ENCODE data around the gene CLBA1. TPM values are rescaled to one million over a fixed set of nuclear protein-coding genes. Genes with fewer than 3 reads are reported as not detected.

The CLBA1 gene
- polyA plus RNA-seq, 1 of the 3 experiments (the other 2 are of a cell fraction), result 18.5 TPM

DNA sequence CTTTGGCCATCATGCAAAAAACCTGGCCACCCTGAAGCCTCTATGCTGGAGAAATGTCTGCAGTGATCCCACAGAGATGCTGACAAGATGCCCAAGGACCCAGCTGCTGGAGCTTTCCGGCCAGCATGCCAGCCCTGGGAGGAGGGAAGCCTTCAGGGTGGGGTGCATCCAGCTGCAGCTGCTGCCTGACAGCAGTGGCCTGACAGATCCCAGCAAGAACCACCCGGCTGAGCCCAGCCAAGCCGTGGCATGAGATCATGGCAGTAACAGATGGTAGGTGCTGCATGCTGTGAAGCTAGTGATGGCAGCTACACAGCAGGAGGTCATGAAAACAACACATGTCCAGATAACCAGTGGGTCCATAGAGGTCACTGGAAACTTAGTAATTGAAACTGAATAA lies 13.8 kb downstream of the CLBA1 start (continued):
- TF ChIP-seq USF2 (IDR thresholded peaks at IDR 0.05; ENCODE audit: borderline replicate concordance, low read depth, low read length) (no peak), ELF1 (IDR thresholded peaks at IDR 0.05) (no peak), GABPA (IDR thresholded peaks at IDR 0.05; ENCODE audit: low read depth) (no peak), MAX (IDR thresholded peaks at IDR 0.05; ENCODE audit: low read depth) (no peak)

DNA sequence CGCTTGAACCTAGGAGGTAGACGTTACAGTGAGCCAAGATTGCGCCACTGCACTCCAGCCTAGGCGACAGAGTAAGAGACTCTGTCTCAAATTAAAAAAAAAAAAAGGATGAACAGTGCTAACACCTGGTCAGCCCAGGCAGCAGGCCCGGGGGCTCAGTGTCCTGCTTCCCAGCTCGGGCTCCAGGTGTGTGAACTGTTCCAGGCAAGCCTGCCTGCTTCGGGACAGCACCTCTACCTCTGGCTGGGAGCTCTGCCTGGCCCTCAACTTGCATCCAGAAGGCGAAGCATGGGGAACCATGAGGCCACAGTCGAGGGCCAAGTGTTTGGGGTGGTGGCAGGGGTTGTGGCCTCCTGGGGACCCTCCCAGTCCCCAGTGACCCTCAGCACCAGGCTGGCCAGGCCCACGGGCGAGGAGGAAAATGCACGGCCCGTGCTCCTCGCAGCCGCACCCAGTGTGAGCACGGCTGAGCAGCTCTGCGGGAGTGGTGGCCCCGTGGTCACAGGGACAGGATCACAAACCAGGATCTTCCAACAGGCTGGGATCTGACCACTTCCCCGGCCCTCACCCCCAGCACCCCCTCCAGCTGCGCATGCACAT lies 19.8 kb downstream of the CLBA1 start:
- peaks cover 23% of the 10 kb centered on the region in 2 experiments for H3K36me3 ChIP-seq (replicated peaks in 1 of 2; ENCODE audit: control insufficient read depth in 1 of 2, insufficient read depth in 2 of 2, low read length in 1 of 2)
- no peaks in the 10 kb centered on the region for H3K9me3 ChIP-seq
- no peak for DNase-seq
- H3K27me3 ChIP-seq (ENCODE audit: insufficient read depth), result no peaks in the 10 kb centered on the region
- H3K9me2 ChIP-seq, result no peaks in the 10 kb centered on the region
- no peak overlapping the region for H2AFZ ChIP-seq (ENCODE audit: low read depth)
- H3K4me1 ChIP-seq (ENCODE audit: control insufficient read depth in 1 of 2, insufficient read depth in 2 of 2, low read depth in 1 of 2, low read length in 1 of 2), result no peaks in the 10 kb centered on the region; a peak in 1 of 4 replicates
- H4K20me1 ChIP-seq (ENCODE audit: insufficient read depth), result peaks cover 43% of the 10 kb centered on the region
- TF ChIP-seq FOXM1 (IDR thresholded peaks at IDR 0.05; ENCODE audit: low read depth), result no peak
- no peak for TF ChIP-seq ELF1 (IDR thresholded peaks at IDR 0.05)
- no peak for TF ChIP-seq JUND (IDR thresholded peaks at IDR 0.05)
- TF ChIP-seq USF2 (IDR thresholded peaks at IDR 0.05; ENCODE audit: borderline replicate concordance, low read depth, low read length), result no peak
- no peak for TF ChIP-seq RXRA (IDR thresholded peaks at IDR 0.05; ENCODE audit: borderline replicate concordance, low read depth)
- no peak for TF ChIP-seq TEAD4 (IDR thresholded peaks at IDR 0.05; ENCODE audit: borderline replicate concordance, insufficient read depth)
- TF ChIP-seq GATA2 (CRISPR knock-in tag; IDR thresholded peaks at IDR 0.05), result no peak
- H3K9ac ChIP-seq, result no peak overlapping the region
- H3F3A ChIP-seq (replicated peaks; ENCODE audit: insufficient read depth), result peaks cover 15% of the 10 kb centered on the region
- ChIA-PET CTCF (interaction anchor here (1.0 to 2.7 kb wide), 4 partner anchors 11 to 40 kb away, joined by 3 to 10 read pairs (median 6); no protein-coding TSS in a partner anchor), POLR2A (no interaction called here)
- H3K79me2 ChIP-seq (ENCODE audit: insufficient read depth), result peaks cover 92% of the 10 kb centered on the region
- H3K4me3 ChIP-seq (ENCODE audit: low read depth in 2 of 2, low read length in 1 of 2), result no peak overlapping the region
- no peak overlapping the region for H3K4me2 ChIP-seq
- WGBS (ENCODE audit: low lambda C conversion rate), result 87% methylated on average over 7 of the region's 20 CpGs
- H3K27ac ChIP-seq (ENCODE audit: low read depth in 2 of 2, low read length in 1 of 2), result no peak overlapping the region

DNA sequence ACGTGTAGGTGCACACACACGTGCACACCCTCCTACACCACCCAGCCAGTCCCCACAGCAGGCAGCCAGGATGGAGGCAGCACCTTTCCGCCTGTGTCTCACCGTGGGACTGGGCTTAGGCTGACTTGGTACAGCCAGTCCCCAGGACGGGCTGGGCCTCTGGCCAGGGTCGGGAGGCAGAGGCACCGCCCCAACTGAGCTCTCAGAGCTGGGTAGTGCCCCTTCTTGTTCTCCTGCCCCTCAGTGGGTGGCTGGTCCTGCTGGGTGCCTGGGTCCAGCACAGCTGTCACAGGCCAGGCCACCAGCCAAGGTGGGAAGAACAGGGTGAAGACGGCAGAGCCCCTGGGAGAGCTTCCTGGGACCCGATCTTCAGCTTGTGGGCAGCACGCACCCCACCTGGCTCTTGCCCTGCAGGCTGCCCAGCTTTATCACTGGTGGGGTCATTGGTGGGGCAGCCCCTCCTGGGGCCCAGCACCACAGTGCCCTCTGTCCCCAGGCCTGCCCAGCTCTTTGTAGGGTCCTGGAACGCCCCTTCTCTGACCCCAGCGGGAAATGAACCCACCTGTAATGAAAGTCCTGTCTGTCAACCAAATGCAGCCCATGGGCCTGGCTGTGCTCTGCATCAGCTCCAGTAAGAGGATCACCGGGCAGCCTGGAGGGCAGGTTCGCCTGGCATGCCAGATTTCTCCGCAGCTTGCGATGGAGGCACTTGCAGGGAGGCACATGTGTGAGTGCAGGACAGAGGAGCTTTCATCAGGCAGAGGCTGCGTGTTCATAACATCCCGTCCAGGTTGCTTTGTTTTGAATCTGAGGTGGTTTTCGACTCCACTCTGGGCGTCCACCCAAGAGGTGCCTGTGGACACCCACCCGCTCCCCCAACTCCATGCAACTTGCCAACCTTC lies 20.6 kb downstream of the CLBA1 start:
- Histone ChIP-seq H3K79me2 (ENCODE audit: insufficient read depth) (peaks cover 92% of the 10 kb centered on the region), H3F3A (replicated peaks; ENCODE audit: insufficient read depth) (peaks cover 15% of the 10 kb centered on the region), H3K9me2 (no peaks in the 10 kb centered on the region), H3K4me3 (ENCODE audit: low read depth in 2 of 2, low read length in 1 of 2) (no peak overlapping the region), H3K4me1 (ENCODE audit: control insufficient read depth in 1 of 2, insufficient read depth in 2 of 2, low read depth in 1 of 2, low read length in 1 of 2) (peaks cover 0 to 3% of the 10 kb centered on the region in 2 experiments; a peak in 1 of 4 replicates), H3K4me2 (no peak overlapping the region), H4K20me1 (ENCODE audit: insufficient read depth) (peaks cover 51% of the 10 kb centered on the region), H3K36me3 (replicated peaks in 1 of 2; ENCODE audit: control insufficient read depth in 1 of 2, insufficient read depth in 2 of 2, low read length in 1 of 2) (peaks cover 28 to 30% of the 10 kb centered on the region in 2 experiments), H3K9me3 (no peaks in the 10 kb centered on the region), H2AFZ (ENCODE audit: low read depth) (no peak overlapping the region), H3K27ac (ENCODE audit: low read depth in 2 of 2, low read length in 1 of 2) (no peak overlapping the region), H3K9ac (no peak overlapping the region), H3K27me3 (ENCODE audit: insufficient read depth) (no peaks in the 10 kb centered on the region)
- ChIA-PET POLR2A (no interaction called here), CTCF (interaction anchor here (0.6 to 2.7 kb wide), 5 partner anchors 12 to 165 kb away, joined by 3 to 10 read pairs (median 3); no protein-coding TSS in a partner anchor)
- no peak for TF ChIP-seq TCF12 (IDR thresholded peaks at IDR 0.05)
- TF ChIP-seq USF1 (IDR thresholded peaks at IDR 0.05; ENCODE audit: borderline replicate concordance, low read depth), result no peak
- TF ChIP-seq YY1 (IDR thresholded peaks at IDR 0.05; ENCODE audit: low read depth), result no peak
- no peak for TF ChIP-seq JUND (IDR thresholded peaks at IDR 0.05)
- no peak for TF ChIP-seq RAD21 (IDR thresholded peaks at IDR 0.05; ENCODE audit: low read length)
- TF ChIP-seq NFIC (IDR thresholded peaks at IDR 0.05; ENCODE audit: borderline replicate concordance), result no peak
- TF ChIP-seq GABPA (IDR thresholded peaks at IDR 0.05; ENCODE audit: low read depth), result no peak
- TF ChIP-seq FOXJ3 (CRISPR knock-in tag; IDR thresholded peaks at IDR 0.05), result no peak
- no peak for TF ChIP-seq MAX (IDR thresholded peaks at IDR 0.05; ENCODE audit: low read depth)
- no peak for DNase-seq
- 95% methylated on average over 14 of the region's 21 CpGs for WGBS (ENCODE audit: low lambda C conversion rate)
